GM12891 (cell line): ENCODE data around the gene GMDS.

Source experiments
- DNase-seq: peaks from one replicate; pipeline ENCODE4 v3.0.0; 2011; ENCODE audit warnings: low spot score; ENCODE audit not compliant: insufficient read length
- FAIRE-seq: peaks from 2 replicates; lab custom pipeline; 2011; peaks lifted over from hg19 to GRCh38; lab: Jason Lieb, UNC
- PAX5 ChIP-seq: IDR thresholded peaks from 2 replicates; pipeline ENCODE4 v1.6.1; 2011; ENCODE audit warnings: low read length, moderate library complexity, mild to moderate bottlenecking; ENCODE audit not compliant: insufficient read depth, severe bottlenecking
- POLR2A ChIP-seq: IDR thresholded peaks from 2 replicates; pipeline ENCODE4 v1.6.1; 2011; ENCODE audit warnings: low read depth, low read length, control low read depth
- POLR2AphosphoS5 ChIP-seq: IDR thresholded peaks from 2 replicates; pipeline ENCODE4 v1.6.1; 2011; ENCODE audit warnings: low read depth, low read length, control low read depth
- POU2F2 ChIP-seq: IDR thresholded peaks from 2 replicates; pipeline ENCODE4 v1.6.1; 2011; ENCODE audit warnings: low read depth, mild to moderate bottlenecking, control low read depth, low read length, moderate library complexity
- SPI1 ChIP-seq: IDR thresholded peaks from 2 replicates; pipeline ENCODE4 v1.6.1; 2011; ENCODE audit warnings: low read depth, low read length, control low read depth
- TAF1 ChIP-seq: IDR thresholded peaks from 2 replicates; pipeline ENCODE4 v1.6.1; 2011; ENCODE audit warnings: low read depth, low read length, control low read depth

GMDS gene

DNA sequence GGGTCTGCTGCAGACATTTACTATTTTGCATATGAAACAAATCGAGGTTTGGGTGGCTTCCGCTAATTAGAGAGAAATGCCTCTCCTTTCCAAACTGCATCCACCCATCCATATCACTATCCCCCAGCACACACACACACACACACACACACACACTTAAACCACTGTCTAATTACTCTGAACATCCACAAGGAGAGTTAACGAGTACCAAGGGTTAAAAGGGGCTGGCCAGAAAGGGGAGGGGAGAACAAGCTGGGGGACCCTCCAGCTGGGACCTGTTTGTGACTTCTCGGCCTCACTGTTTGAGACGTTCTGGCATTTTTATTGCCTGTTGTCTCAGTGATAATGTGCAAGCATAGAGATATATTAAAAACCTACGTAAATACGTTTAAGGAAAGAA, 374.5 kb downstream of the GMDS start:
- FAIRE-seq (no peak), DNase-seq (no peak)
- TF ChIP-seq SPI1, result no peak
- no peak for TF ChIP-seq PAX5
- TF ChIP-seq TAF1, result no peak
- no peak for TF ChIP-seq POLR2AphosphoS5
- TF ChIP-seq POLR2A, result no peak
- no peak for TF ChIP-seq POU2F2

DNA sequence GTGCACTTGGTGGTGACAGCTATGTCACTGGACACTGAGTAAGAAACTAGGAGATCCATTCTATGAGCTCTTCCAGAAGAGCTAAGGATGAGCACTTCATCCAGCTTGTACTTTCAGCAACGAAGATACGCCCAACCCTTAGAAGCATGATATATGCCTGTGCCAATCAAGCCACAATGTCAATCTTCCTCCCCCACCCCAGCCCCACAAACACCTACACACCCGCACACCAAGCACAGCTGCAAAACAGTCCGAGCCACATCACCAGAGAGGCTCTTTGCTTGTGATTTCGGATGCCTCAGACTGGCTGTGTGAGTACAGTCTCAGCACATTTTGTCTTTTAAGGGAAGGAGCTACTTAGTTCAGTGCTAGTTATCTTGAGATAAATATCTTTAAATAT, 375.2 kb downstream of the GMDS start:
- FAIRE-seq (no peak), DNase-seq (no peak)
- TF ChIP-seq POU2F2 (no peak), SPI1 (no peak), PAX5 (no peak), POLR2A (no peak), TAF1 (no peak), POLR2AphosphoS5 (no peak)

DNA sequence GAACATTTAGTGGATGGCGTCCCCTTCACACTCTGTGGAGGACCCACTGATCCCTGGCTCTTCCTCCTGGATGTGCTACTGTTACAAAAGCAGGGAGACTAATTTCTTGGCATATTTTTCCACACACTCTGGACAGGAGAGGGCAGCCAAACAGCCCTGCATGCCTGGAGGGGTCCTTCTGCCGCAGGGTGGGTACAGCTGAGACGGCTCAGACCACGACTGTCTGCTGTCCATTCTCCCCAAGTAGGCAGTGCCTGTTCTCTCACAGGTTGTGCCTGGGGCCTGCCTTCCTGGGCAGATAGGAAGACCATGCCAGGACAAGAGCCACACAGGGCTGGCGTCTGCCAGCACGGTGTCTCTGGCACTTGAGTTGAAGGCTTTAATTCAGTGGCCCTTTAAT, 375.6 kb downstream of the GMDS start:
- no peak for TF ChIP-seq POLR2A
- TF ChIP-seq SPI1, result no peak
- no peak for TF ChIP-seq POLR2AphosphoS5
- FAIRE-seq (no peak), DNase-seq (no peak)

DNA sequence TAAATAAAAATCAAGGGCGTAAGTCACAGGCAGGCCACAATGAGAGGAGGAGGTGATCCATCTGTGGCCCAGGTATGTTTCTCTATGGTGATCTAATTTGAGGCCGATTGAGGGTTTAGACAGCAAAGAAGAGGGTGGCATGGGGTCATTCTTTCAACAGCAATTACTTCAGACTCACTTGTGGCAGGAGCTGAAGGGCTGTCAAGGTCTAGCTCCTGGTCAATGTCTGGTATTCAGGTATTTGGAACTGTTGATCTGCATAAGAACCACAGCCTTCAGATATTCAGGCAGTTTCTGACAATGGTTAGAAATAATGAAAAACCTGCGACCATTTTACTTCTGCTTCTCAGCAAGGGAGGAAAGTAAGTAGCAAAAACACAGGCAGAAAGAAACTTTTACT, 376.1 kb downstream of the GMDS start:
- DNase-seq (no peak), FAIRE-seq (no peak)
- TF ChIP-seq SPI1, result no peak
- no peak for TF ChIP-seq PAX5
- no peak for TF ChIP-seq POU2F2
- TF ChIP-seq POLR2A, result no peak
- TF ChIP-seq POLR2AphosphoS5, result no peak
- no peak for TF ChIP-seq TAF1

DNA sequence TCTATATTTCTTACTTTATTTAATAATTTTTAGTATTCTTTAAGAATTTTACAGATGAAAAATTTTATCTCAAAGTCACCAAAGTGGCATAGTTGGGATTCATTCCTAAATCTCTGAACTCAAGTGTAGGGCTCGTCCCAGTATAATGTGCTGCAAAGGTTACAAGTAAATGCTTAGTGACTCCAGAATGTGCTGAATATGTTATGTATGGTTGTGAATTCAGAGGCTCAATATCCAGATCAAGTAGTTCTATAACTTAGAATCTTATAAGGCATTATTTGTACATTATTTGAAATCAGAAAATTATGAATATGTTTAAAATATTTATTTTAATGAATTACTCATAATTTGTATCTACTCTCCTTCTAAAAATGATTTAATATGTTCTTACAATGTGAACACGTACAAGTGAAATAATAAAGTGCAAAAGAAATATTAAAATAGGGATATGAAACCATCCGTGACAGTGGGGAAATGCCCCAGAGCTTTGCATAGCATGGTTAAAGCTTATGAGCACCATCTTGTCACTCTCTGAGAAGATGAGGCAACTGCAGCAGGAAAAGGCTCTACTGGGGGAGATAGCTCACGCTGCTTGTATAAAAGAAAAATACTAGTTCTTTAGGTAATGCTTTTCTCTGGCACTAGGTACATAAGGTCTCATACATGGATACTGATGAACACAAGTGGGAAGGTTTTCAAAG, 376.7 kb downstream of the GMDS start:
- TF ChIP-seq POU2F2, result peak; percentile 81
- no peak for TF ChIP-seq POLR2A
- TF ChIP-seq POLR2AphosphoS5, result peak; percentile 53; the same call in 1 of the 2 replicates
- TF ChIP-seq PAX5, result no peak
- peak; percentile 95 for TF ChIP-seq SPI1
- no peak for TF ChIP-seq TAF1
- DNase-seq (no peak), FAIRE-seq (peak; percentile 85)

DNA sequence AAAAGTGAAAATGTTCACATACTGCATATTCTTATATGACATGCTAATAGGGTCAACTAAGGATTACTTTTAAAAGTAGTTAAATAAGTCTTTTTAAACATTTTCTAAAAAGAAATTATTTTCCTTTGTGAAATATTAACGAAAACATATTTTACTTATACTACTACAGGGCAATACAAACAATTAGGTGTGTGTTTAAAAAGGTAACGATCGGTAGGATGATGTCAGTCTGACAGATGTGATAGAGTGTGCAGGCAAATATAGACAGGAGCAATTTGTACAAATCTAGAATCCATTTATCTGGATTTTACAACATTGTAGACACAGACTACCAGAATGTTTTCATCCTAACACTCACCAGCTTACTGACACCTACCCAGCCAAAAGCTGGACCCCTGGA, 378.2 kb downstream of the GMDS start:
- DNase-seq (no peak), FAIRE-seq (no peak)
- TF ChIP-seq PAX5 (no peak), POLR2A (no peak), SPI1 (no peak), POU2F2 (no peak), TAF1 (no peak), POLR2AphosphoS5 (no peak)

DNA sequence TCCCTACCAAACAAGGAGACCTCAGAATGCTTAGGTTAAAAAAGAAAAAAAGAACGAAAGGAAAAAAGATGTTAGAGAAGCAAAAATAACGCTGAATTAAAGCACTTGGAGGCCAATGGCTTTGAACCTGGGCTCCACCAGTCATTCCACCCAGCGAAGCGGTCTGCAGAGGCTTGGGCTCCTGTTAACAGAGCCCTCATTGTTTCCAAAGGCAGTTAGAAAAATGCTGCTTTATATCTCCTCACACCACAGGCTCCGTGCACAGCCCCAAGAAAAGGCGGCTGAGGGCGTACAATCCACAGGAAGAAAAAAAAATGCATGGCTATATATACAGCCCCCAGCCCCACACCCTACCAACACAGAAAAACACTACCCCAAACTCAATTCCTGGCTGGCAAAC, 379.8 kb downstream of the GMDS start:
- TF ChIP-seq PAX5 (no peak), SPI1 (no peak), POLR2AphosphoS5 (no peak), TAF1 (no peak), POLR2A (no peak), POU2F2 (no peak)
- FAIRE-seq (no peak), DNase-seq (no peak)

DNA sequence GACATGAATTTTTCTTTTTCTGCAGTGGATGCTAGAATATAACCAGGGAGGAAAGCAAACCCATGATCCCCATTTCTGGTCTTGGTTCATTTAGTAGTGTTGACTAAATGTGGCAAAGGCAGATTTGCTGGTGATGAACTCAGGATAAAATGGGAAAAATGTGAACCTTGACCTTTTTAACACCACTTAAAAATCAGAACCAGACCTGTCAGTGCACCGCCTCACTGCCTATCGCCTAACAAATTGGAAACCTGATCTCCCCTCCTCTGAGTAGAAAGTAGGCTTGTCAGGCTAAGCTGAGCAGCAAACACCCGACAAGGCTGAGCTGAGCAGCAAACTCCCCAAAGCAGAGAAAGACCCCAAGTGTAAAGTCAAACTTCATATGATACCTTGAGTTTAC, 380.9 kb downstream of the GMDS start:
- DNase-seq, result no peak
- no peak for TF ChIP-seq TAF1
- TF ChIP-seq PAX5, result no peak
- TF ChIP-seq POLR2A, result no peak
- no peak for TF ChIP-seq SPI1
- TF ChIP-seq POLR2AphosphoS5, result no peak
- no peak for TF ChIP-seq POU2F2
- FAIRE-seq, result peak; percentile 28

DNA sequence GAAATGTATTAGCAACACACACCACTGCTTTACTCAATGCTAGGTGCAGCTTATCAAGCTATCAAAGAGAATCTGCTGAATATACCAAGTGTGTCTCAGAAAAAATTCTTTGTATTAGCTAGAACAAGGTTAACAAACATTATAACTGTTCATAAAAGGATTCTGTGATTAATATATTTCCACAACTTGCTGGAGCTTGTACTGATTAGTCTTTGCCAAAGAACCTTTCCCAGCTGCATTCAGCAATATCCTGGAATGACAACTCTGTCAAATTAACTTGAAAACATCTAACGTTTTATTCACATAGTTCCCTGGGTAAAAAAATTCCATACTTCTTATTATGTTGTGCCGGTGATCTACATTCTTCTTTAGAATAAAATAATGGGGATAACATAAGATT, 383.0 kb downstream of the GMDS start:
- TF ChIP-seq POLR2A (no peak), PAX5 (no peak), SPI1 (no peak), POU2F2 (no peak), POLR2AphosphoS5 (no peak)
- no peak for DNase-seq
- FAIRE-seq, result no peak

DNA sequence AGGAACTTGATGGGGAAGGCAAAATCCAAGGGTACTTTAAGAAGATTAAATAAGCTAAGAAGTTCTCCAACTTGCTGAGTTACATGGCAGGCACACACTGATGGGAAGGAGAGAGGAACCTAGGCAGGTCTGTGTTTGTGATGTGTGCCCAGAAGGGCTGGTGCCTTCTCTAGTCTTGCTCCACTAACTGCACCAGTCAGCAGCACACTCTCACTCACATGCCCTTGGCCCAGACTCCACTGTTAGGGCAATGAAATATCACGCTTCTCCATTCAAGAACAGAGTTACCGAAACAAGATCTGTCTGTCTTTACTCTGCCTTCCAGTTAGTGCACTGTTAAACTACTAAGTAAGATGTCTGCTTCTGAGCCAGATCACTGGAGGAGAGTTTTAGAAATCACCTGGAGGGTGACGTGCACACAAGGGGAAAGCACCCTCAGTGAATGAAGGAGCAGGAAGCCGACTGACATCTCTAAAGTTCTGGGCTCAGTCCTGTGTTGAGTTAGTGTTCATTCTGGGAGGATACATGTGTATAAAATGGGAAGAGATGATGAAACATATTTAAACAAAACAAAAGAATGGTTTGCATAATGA, 384.6 kb downstream of the GMDS start:
- FAIRE-seq (peak; percentile 85), DNase-seq (no peak)

More for the DNA sequence above, 384.6 kb downstream of the GMDS start:
- no peak for TF ChIP-seq POLR2A
- no peak for TF ChIP-seq PAX5
- TF ChIP-seq POU2F2, result no peak
- no peak for TF ChIP-seq SPI1
- no peak for TF ChIP-seq POLR2AphosphoS5
- TF ChIP-seq TAF1, result no peak
